K562 (cell line): Measurements from ENCODE around the gene KMT5C.

Source experiments
- CHD1 ChIP-seq: fragments of 200-600 bp; sonication (generic); IDR thresholded peaks from one replicate; pipeline ENCODE4 v1.6.1; 2012; ENCODE audit warnings: mild to moderate bottlenecking, moderate library complexity, low read length, inconsistent platforms
- KAT7 ChIP-seq: sonication (generic); formaldehyde crosslinking; IDR thresholded peaks from 2 replicates; pipeline ENCODE4 v1.8.0; 2022; ENCODE audit warnings: missing genetic modification reagents, mild to moderate bottlenecking, borderline replicate concordance
- ZFX ChIP-seq: sonication (generic); formaldehyde crosslinking; IDR thresholded peaks from 2 replicates; pipeline ENCODE4 v1.8.0; 2022; ENCODE audit warnings: mild to moderate bottlenecking, missing genetic modification reagents, moderate library complexity
- ZNF24 ChIP-seq: fragments of 450-650 bp; IDR thresholded peaks from 2 replicates; pipeline ENCODE4 v1.6.1; 2016
- TF ChIP-seq, protein P1 (sequence below): sonication (generic); IDR thresholded peaks from 2 replicates; pipeline ENCODE4 v1.6.1; 2016
- TF ChIP-seq, protein P2 (sequence below): fragments of 250-450 bp; sonication (Bioruptor Pico); IDR thresholded peaks from 2 replicates; pipeline ENCODE4 v1.8.0; 2021; ENCODE audit warnings: moderate library complexity, mild to moderate bottlenecking, inconsistent platforms
- TF ChIP-seq, protein P3 (sequence below), 3 experiments: IDR thresholded peaks in 2 of 3; conservative IDR thresholded peaks in 1 of 3; 2 replicates each; pipeline ENCODE4 v1.5.1; 2011 to 2012; ENCODE audit warnings: low read length in 3 of 3, mild to moderate bottlenecking in 3 of 3, control low read depth in 2 of 3, improper control_type of control experiment in 1 of 3, inconsistent platforms in 1 of 3, low read depth in 1 of 3, mixed read lengths in 1 of 3, moderate library complexity in 1 of 3; ENCODE audit not compliant: insufficient read depth in 2 of 3
- TF ChIP-seq, protein P4 (sequence below): fragments of 450-650 bp; formaldehyde crosslinking; IDR thresholded peaks from 2 replicates; pipeline ENCODE4 v1.4.0; 2020; ENCODE audit warnings: mild to moderate bottlenecking, mixed read lengths
- TF ChIP-seq, protein P5 (sequence below): sonication (generic); formaldehyde crosslinking; IDR thresholded peaks from 2 replicates; pipeline ENCODE4 v1.9.0; 2022; ENCODE audit warnings: mild to moderate bottlenecking, missing genetic modification reagents

DNA sequence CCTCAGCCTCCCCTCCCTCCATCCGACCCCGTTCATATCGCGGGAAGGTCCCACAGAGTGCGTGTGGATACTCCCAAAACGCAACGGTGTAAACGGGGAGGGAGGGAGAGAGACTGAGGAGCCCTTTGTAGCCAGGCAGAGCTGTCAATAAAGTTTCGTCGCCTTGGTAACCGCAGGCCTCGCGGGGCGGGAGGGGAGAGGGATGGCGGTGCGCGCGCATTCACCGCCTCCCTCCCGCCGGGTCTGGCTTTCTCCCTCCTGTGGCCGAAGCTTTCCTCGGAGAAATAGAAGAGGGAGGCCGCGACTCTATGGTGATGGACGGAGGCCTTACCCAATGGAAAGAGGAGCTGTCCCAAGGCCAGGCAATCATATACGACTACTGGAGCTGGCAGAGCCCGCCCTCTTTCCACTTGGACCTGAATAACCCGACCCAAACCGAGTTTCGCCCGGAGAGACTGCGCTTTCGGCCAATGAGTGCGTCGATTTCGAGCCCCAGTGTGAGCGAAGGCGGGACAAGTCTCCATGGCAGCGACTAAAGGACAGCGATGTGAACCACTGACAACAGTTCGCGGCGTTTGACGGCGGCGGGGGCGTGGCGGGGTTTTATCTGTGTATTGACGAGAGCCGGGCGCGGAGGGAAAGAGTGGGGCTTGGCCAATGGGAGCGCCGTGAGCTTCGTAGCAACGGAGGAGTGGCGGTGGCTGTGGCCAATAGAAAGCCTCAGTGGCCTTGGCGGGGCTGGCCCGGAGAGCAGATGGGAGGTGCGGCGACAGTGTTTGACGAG, at the start of gene KMT5C:
- TF ChIP-seq, protein P1, sequence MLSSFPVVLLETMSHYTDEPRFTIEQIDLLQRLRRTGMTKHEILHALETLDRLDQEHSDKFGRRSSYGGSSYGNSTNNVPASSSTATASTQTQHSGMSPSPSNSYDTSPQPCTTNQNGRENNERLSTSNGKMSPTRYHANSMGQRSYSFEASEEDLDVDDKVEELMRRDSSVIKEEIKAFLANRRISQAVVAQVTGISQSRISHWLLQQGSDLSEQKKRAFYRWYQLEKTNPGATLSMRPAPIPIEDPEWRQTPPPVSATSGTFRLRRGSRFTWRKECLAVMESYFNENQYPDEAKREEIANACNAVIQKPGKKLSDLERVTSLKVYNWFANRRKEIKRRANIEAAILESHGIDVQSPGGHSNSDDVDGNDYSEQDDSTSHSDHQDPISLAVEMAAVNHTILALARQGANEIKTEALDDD = no peak
- TF ChIP-seq ZFX (CRISPR knock-in tag) (peak; percentile 62; the same call in 1 of the 2 replicates), CHD1 (no peak), ZNF24 (no peak), KAT7 (no peak)
- TF ChIP-seq, protein P2, sequence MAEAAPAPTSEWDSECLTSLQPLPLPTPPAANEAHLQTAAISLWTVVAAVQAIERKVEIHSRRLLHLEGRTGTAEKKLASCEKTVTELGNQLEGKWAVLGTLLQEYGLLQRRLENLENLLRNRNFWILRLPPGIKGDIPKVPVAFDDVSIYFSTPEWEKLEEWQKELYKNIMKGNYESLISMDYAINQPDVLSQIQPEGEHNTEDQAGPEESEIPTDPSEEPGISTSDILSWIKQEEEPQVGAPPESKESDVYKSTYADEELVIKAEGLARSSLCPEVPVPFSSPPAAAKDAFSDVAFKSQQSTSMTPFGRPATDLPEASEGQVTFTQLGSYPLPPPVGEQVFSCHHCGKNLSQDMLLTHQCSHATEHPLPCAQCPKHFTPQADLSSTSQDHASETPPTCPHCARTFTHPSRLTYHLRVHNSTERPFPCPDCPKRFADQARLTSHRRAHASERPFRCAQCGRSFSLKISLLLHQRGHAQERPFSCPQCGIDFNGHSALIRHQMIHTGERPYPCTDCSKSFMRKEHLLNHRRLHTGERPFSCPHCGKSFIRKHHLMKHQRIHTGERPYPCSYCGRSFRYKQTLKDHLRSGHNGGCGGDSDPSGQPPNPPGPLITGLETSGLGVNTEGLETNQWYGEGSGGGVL (CRISPR knock-in tag) = no peak
- TF ChIP-seq, protein P3, sequence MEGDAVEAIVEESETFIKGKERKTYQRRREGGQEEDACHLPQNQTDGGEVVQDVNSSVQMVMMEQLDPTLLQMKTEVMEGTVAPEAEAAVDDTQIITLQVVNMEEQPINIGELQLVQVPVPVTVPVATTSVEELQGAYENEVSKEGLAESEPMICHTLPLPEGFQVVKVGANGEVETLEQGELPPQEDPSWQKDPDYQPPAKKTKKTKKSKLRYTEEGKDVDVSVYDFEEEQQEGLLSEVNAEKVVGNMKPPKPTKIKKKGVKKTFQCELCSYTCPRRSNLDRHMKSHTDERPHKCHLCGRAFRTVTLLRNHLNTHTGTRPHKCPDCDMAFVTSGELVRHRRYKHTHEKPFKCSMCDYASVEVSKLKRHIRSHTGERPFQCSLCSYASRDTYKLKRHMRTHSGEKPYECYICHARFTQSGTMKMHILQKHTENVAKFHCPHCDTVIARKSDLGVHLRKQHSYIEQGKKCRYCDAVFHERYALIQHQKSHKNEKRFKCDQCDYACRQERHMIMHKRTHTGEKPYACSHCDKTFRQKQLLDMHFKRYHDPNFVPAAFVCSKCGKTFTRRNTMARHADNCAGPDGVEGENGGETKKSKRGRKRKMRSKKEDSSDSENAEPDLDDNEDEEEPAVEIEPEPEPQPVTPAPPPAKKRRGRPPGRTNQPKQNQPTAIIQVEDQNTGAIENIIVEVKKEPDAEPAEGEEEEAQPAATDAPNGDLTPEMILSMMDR (IDR thresholded peaks at IDR 0.05 in 2 of 3, conservative IDR thresholded peaks at IDR 0.05 in 1 of 3; ENCODE audit: insufficient read depth in 2 of 3, low read depth in 1 of 3, low read length in 3 of 3) = peak; percentile 30 to 48 (median 40); a peak in 5 of 6 replicates
- TF ChIP-seq, protein P4, sequence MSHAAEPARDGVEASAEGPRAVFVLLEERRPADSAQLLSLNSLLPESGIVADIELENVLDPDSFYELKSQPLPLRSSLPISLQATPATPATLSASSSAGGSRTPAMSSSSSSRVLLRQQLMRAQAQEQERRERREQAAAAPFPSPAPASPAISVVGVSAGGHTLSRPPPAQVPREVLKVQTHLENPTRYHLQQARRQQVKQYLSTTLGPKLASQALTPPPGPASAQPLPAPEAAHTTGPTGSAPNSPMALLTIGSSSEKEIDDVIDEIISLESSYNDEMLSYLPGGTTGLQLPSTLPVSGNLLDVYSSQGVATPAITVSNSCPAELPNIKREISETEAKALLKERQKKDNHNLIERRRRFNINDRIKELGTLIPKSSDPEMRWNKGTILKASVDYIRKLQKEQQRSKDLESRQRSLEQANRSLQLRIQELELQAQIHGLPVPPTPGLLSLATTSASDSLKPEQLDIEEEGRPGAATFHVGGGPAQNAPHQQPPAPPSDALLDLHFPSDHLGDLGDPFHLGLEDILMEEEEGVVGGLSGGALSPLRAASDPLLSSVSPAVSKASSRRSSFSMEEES = no peak
- TF ChIP-seq, protein P5, sequence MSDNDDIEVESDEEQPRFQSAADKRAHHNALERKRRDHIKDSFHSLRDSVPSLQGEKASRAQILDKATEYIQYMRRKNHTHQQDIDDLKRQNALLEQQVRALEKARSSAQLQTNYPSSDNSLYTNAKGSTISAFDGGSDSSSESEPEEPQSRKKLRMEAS (CRISPR knock-in tag) = no peak
